Muscle layer of duodenum (tissue), 2 donors: ENCODE results near the gene PKDCC.
"Not testable (repeated sequence)": the region's sequence is repeated elsewhere in the genome, so short reads cannot be mapped to it uniquely, and the experiment has no call there.

Experiments used
- H3K27ac ChIP-seq: one replicate; pipeline ENCODE4 v1.7.0; 2013; ENCODE audit warnings: mild to moderate bottlenecking, low read length
- H3K27me3 ChIP-seq: one replicate; pipeline ENCODE4 v1.7.0; 2013; ENCODE audit warnings: low read depth, mild to moderate bottlenecking, control low read depth, low read length
- H3K36me3 ChIP-seq, 2 donors: one replicate each; pipeline ENCODE4 v1.7.0; 2013; ENCODE audit warnings: low read length in 2 of 2, control low read depth in 1 of 2, mild to moderate bottlenecking in 1 of 2; ENCODE audit not compliant: insufficient read depth in 2 of 2, control insufficient read depth in 1 of 2
- H3K4me1 ChIP-seq, 2 donors: one replicate each; pipeline ENCODE4 v1.7.0; 2013; ENCODE audit warnings: low read length in 2 of 2, mild to moderate bottlenecking in 2 of 2, control low read depth in 1 of 2, moderate library complexity in 1 of 2; ENCODE audit not compliant: insufficient read depth in 2 of 2, control insufficient read depth in 1 of 2
- H3K4me3 ChIP-seq, 2 donors: one replicate each; pipeline ENCODE4 v1.7.0; 2013; ENCODE audit warnings: low read length in 2 of 2, low read depth in 1 of 2, mild to moderate bottlenecking in 1 of 2
- H3K9me3 ChIP-seq, 2 donors: one replicate each; pipeline ENCODE4 v1.7.0; 2013; ENCODE audit warnings: low read length in 2 of 2, control low read depth in 1 of 2, mild to moderate bottlenecking in 1 of 2; ENCODE audit not compliant: control insufficient read depth in 1 of 2
- donor health status: healthy.

The PKDCC gene

GRCh38 chr2:42032224-42032620 lies 15.6 kb upstream of the PKDCC start:
- H3K27me3 ChIP-seq = no peaks in the 10 kb centered on the region
- H3K4me1 ChIP-seq = no peaks in the 10 kb centered on the region
- H3K9me3 ChIP-seq = no peaks in the 10 kb centered on the region
- H3K4me3 ChIP-seq = no peak overlapping the region
- H3K36me3 ChIP-seq = no peaks in the 10 kb centered on the region
- no peak overlapping the region for H3K27ac ChIP-seq

GRCh38 chr2:42032745-42033144 lies 15.1 kb upstream of the PKDCC start:
- no peaks in the 10 kb centered on the region for H3K36me3 ChIP-seq
- H3K9me3 ChIP-seq = no peaks in the 10 kb centered on the region
- H3K27ac ChIP-seq = no peak overlapping the region
- no peaks in the 10 kb centered on the region for H3K27me3 ChIP-seq
- H3K4me3 ChIP-seq = no peak overlapping the region
- no peaks in the 10 kb centered on the region for H3K4me1 ChIP-seq

GRCh38 chr2:42034096-42034495 lies 13.7 kb upstream of the PKDCC start:
- H3K27ac ChIP-seq, H3K27me3 ChIP-seq, H3K36me3 ChIP-seq, H3K9me3 ChIP-seq, H3K4me3 ChIP-seq, H3K4me1 ChIP-seq: not testable (repeated sequence)

DNA sequence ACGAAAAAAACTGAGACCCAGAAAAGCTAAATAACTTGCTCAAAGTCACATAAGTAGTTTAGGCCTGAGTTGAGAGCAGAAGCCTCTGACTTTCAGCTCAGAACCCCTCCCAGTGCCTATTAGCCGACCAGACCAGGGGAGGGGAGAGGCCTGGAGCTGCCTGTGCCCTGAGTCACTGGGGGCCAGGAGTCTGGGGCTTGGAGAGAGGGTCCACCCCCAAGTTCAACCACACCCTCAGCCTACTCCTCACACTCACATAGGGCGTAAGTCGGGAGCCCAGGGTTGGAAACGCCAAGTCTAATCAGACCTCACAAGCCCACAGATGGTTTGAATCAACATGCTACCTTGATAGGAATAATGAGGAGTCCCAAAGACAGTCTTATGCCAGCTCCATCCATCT lies 12.6 kb upstream of the PKDCC start:
- Histone ChIP-seq H3K4me3 (no peak overlapping the region), H3K4me1 (no peaks in the 10 kb centered on the region), H3K9me3 (no peaks in the 10 kb centered on the region), H3K27ac (no peak overlapping the region), H3K27me3 (no peaks in the 10 kb centered on the region), H3K36me3 (no peaks in the 10 kb centered on the region)

DNA sequence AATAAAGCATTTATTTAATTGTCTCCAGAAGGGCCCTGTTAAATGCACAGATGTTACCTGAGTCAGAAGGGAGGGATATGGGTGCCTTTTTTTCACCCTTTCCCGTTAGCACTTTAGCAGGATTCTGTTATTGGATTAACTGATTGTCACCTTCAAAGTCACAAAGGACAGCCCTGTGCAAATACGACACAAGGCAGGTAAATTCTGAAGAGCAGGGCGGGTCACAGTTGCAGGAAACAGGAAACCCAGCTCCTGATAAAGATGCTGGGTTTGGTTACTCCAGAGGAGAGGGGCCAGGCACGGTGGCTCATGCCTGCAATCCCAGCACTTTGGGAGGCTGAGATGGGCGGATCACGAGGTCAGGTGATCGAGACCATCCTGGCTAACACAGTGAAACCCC lies 11.4 kb upstream of the PKDCC start:
- Histone ChIP-seq H3K27me3 (no peaks in the 10 kb centered on the region), H3K9me3 (no peaks in the 10 kb centered on the region), H3K4me1 (no peaks in the 10 kb centered on the region), H3K27ac (no peak overlapping the region), H3K4me3 (no peak overlapping the region), H3K36me3 (no peaks in the 10 kb centered on the region)

DNA sequence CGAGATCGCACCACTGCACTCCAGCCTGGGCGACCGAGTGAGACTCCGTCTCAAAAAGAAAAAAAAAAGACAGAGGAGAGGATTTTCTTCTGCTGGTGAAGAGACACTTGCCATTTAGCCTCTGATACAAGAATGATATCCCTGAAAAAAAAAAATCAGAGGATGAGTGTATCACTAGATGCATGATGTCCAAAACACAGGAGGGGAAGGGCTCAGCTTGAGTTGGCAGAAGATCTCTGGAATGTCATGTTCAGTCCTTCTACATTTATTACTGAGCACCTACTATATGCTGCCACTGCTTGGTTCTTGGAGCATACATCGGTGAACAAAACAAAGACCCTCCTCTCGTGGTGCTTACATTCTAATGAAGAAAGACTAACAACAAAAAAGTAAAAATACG lies 10.9 kb upstream of the PKDCC start:
- Histone ChIP-seq H3K4me3 (no peak overlapping the region), H3K36me3 (no peaks in the 10 kb centered on the region), H3K27ac (no peak overlapping the region), H3K27me3 (no peaks in the 10 kb centered on the region), H3K9me3 (no peaks in the 10 kb centered on the region), H3K4me1 (no peaks in the 10 kb centered on the region)

DNA sequence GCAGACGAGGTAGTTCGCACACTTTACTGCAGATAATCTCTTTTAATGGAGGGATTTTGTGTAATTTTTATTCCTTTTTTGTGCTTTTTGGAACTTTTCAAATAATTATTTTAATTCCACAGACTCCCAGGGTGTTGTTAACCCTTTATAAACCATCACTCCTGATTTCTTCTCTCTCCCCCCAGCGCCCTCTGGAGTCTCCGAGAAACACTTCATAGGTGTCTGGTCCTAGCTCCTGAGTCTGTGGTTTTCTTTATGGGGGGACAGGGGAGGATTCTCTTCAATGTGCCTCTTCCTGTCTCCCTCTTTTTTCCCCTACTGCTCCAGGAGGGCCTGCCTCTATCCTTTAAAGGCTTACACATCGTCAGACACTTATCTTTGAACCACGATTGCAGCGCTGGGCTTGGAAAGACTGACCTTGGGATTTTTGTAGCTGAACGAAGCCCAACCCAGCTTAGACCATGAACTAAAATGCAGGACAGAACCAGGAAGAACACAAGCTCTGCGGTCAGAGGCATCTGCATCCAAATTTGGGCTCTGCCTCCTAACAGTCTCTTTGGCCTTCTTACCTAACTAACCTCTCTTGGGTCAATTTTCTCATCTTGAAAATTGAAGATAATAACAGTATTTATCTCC lies 7.1 kb upstream of the PKDCC start:
- H3K27ac ChIP-seq = no peak overlapping the region
- no peak overlapping the region for H3K4me3 ChIP-seq
- no peaks in the 10 kb centered on the region for H3K4me1 ChIP-seq
- no peaks in the 10 kb centered on the region for H3K27me3 ChIP-seq
- no peaks in the 10 kb centered on the region for H3K36me3 ChIP-seq
- no peaks in the 10 kb centered on the region for H3K9me3 ChIP-seq

- no peak overlapping the region for H3K4me3 ChIP-seq
- H3K27me3 ChIP-seq = no peaks in the 10 kb centered on the region
- H3K27ac ChIP-seq = no peak overlapping the region
Observed at GRCh38 chr2:42041377-42042127, 6.3 kb upstream of the PKDCC start.

DNA sequence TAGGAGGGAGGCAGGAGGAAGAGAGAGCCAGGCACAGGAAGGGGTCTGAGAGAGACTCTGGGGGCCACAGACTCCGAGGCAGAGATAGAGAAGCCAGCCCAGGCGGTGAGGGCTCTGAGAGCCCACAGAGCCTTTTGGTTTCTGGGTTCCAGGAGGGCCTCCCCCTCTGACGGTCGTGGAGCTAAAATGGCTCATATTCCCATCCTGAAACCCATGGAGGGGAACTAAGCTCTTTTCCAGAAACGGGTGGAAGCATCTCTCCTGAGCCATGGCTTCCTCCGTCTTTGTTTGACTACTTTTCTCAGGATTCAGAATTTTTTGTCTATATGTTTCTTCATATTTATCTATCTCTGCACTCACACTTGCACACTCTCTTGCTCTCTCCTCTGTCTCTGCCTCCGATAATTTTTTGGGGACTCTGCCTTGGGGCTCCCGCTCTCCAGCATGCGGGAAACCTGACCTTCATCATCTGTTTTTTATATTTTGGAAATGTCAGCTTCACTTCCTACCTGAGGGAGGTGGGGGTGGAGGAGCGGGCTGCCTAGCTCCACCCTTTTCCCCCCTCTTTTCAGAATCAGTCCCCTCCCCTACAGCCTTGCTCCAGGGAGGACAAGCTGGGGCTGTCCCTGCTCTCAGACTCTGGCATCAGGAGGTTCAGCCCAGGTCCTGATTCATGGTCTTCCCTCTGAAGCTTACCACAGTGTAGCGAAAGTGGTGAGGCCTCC lies 5.0 kb upstream of the PKDCC start:
- H3K4me3 ChIP-seq = no peak overlapping the region
- H3K27ac ChIP-seq = no peak overlapping the region
- no peaks in the 10 kb centered on the region for H3K27me3 ChIP-seq
- no peaks in the 10 kb centered on the region for H3K36me3 ChIP-seq
- no peaks in the 10 kb centered on the region for H3K4me1 ChIP-seq
- H3K9me3 ChIP-seq = no peaks in the 10 kb centered on the region

More at GRCh38 chr2:42041377-42042127, 6.3 kb upstream of the PKDCC start:
- Histone ChIP-seq H3K36me3 (no peaks in the 10 kb centered on the region), H3K9me3 (no peaks in the 10 kb centered on the region), H3K4me1 (no peaks in the 10 kb centered on the region)

DNA sequence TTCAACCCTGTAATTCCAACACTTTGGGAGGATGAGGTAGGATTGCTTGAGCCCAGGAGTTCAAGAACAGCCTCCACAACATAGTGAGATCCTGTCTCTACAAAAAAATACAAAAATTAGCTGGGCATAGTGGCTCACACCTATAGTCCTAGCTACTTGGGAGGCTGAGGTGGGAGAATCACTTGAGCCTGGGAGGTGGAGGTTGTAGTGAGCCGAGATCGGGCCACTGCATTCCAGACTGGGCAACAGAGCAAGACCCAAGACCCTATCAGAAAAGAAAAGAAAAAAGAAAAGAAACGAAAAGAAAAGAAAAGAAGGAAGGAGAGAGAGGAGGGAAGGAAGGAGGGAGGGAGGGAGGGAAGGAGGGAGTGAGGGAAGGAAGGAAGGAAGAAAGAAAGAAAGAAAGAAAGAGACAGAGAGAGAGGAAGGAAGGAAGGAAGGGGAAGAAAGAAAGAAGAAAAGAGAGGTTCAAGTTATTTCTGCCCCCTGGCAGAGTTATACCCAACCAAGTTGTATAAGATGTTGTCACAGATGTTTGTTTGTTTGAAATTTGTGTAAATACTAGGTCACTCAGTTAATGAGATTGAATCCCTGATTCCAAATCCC lies 3.9 kb upstream of the PKDCC start:
- no peaks in the 10 kb centered on the region for H3K9me3 ChIP-seq
- H3K27me3 ChIP-seq = no peaks in the 10 kb centered on the region
- no peaks in the 10 kb centered on the region for H3K36me3 ChIP-seq
- no peaks in the 10 kb centered on the region for H3K4me1 ChIP-seq
- no peak overlapping the region for H3K4me3 ChIP-seq
- no peak overlapping the region for H3K27ac ChIP-seq

DNA sequence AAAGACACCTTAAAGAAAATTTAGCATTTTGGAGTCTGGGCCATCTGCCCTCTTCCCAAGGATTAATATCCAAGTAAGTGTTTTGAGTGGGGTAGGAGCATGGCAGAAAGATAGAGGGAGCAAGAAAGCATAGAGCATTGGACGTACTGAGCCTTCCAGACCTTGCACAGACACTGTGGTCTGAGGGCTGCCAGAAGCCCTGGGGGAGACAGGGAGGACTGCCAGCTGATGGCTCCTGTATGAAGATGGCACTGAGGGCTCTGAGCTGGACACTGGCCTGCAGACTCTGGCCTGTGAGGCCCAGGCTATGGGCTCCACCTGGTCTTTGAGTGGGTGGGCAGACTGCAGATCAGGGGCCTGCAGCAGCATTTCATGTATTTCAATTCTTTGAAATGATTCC lies 2.9 kb upstream of the PKDCC start:
- Histone ChIP-seq H3K36me3 (no peaks in the 10 kb centered on the region), H3K27ac (no peak overlapping the region), H3K27me3 (no peaks in the 10 kb centered on the region), H3K9me3 (no peaks in the 10 kb centered on the region), H3K4me3 (no peak overlapping the region), H3K4me1 (peaks cover 0 to 4% of the 10 kb centered on the region in 2 donors)
